GM12878 (cell line): ENCODE results near the gene MFGE8.
"Not testable (repeated sequence)": the region's sequence is repeated elsewhere in the genome, so short reads cannot be mapped to it uniquely, and the experiment has no call there.

ENCODE experiments used
- CHD2 ChIP-seq: IDR thresholded peaks from 2 replicates; pipeline ENCODE4 v1.6.1; 2011; ENCODE audit warnings: low read depth, low read length, improper control_type of control experiment, borderline replicate concordance
- EZH2 ChIP-seq: IDR thresholded peaks from 2 replicates; pipeline ENCODE4 v1.6.1; 2012; ENCODE audit warnings: low read depth, mild to moderate bottlenecking, control low read depth, inconsistent platforms, low read length, borderline replicate concordance; ENCODE audit not compliant: control insufficient read depth
- MTA2 ChIP-seq: fragments of 450-650 bp; IDR thresholded peaks from 2 replicates; pipeline ENCODE4 v1.6.1; 2016; ENCODE audit warnings: low read depth, mild to moderate bottlenecking, moderate library complexity
- PKNOX1 ChIP-seq: fragments of 450-650 bp; IDR thresholded peaks from 2 replicates; pipeline ENCODE4 v1.6.1; 2016; ENCODE audit warnings: mild to moderate bottlenecking
- RCOR1 ChIP-seq: conservative IDR thresholded peaks from 2 replicates; pipeline ENCODE4 v1.6.1; 2012; ENCODE audit warnings: low read depth, low read length, improper control_type of control experiment
- RFX5 ChIP-seq: IDR thresholded peaks from 2 replicates; pipeline ENCODE4 v1.6.1; 2011; ENCODE audit warnings: low read depth, low read length, improper control_type of control experiment
- SMC3 ChIP-seq: IDR thresholded peaks from 2 replicates; pipeline ENCODE4 v1.6.1; 2011; ENCODE audit warnings: low read length, improper control_type of control experiment, borderline replicate concordance
- SP1 ChIP-seq: IDR thresholded peaks from one replicate; pipeline ENCODE4 v1.6.1; 2011; ENCODE audit warnings: low read depth, low read length
- TAF1 ChIP-seq: IDR thresholded peaks from 2 replicates; pipeline ENCODE4 v1.6.1; 2011; ENCODE audit warnings: mild to moderate bottlenecking, low read depth, low read length, borderline replicate concordance
- TCF7 ChIP-seq: IDR thresholded peaks from 2 replicates; pipeline ENCODE4 v1.6.1; 2014; ENCODE audit warnings: antibody characterized with exemption, borderline replicate concordance
- ZZZ3 ChIP-seq: IDR thresholded peaks from 2 replicates; pipeline ENCODE4 v1.6.1; 2011; ENCODE audit warnings: low read depth; ENCODE audit not compliant: control insufficient read depth, insufficient read length
- TF ChIP-seq, protein P1 (sequence below), 3 experiments: IDR thresholded peaks in 2 of 3; conservative IDR thresholded peaks in 1 of 3; 2 replicates each; pipeline ENCODE4 v1.5.1; 2011; ENCODE audit warnings: low read depth in 3 of 3, low read length in 3 of 3, mild to moderate bottlenecking in 3 of 3, control low read depth in 2 of 3, moderate library complexity in 2 of 3, inconsistent platforms in 1 of 3, mixed read lengths in 1 of 3; ENCODE audit not compliant: control insufficient read depth in 2 of 3, insufficient read depth in 1 of 3; ENCODE audit errors: extremely low read depth in 1 of 3
- TF ChIP-seq, protein P2 (sequence below): IDR thresholded peaks from 2 replicates; pipeline ENCODE4 v1.6.1; 2012; ENCODE audit warnings: low read depth, low read length, improper control_type of control experiment

GRCh38 chr15:88929358-88930098 is 16.3 kb upstream of the MFGE8 start:
- TF ChIP-seq MTA2, SMC3, CHD2, TCF7, TAF1, RCOR1, SP1, ZZZ3, EZH2, RFX5, PKNOX1: not testable (repeated sequence)
- TF ChIP-seq, protein P1, sequence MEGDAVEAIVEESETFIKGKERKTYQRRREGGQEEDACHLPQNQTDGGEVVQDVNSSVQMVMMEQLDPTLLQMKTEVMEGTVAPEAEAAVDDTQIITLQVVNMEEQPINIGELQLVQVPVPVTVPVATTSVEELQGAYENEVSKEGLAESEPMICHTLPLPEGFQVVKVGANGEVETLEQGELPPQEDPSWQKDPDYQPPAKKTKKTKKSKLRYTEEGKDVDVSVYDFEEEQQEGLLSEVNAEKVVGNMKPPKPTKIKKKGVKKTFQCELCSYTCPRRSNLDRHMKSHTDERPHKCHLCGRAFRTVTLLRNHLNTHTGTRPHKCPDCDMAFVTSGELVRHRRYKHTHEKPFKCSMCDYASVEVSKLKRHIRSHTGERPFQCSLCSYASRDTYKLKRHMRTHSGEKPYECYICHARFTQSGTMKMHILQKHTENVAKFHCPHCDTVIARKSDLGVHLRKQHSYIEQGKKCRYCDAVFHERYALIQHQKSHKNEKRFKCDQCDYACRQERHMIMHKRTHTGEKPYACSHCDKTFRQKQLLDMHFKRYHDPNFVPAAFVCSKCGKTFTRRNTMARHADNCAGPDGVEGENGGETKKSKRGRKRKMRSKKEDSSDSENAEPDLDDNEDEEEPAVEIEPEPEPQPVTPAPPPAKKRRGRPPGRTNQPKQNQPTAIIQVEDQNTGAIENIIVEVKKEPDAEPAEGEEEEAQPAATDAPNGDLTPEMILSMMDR (IDR thresholded peaks at IDR 0.05 in 2 of 3, conservative IDR thresholded peaks at IDR 0.05 in 1 of 3; ENCODE audit: control insufficient read depth in 2 of 3, extremely low read depth in 1 of 3, insufficient read depth in 1 of 3, low read depth in 3 of 3, low read length in 3 of 3), result not testable (repeated sequence)
- TF ChIP-seq, protein P2, sequence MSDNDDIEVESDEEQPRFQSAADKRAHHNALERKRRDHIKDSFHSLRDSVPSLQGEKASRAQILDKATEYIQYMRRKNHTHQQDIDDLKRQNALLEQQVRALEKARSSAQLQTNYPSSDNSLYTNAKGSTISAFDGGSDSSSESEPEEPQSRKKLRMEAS, result not testable (repeated sequence)
